Adrenal gland (tissue), 5 donors: Measurements from ENCODE around the gene GOLGA6D.

Experiments used
- CTCF ChIP-seq, 6 experiments: fragments of 450-650 bp in 4 of 6; fragments of 200-600 bp in 2 of 6; sonication (generic) in 1 of 6; IDR thresholded peaks; 1 replicate in 5 of 6; 2 replicates in 1 of 6; pipeline versions ENCODE4 v1.5.1 to v1.8.0; 2016 to 2021; ENCODE audit warnings: antibody characterized with exemption in 6 of 6, mild to moderate bottlenecking in 2 of 6, moderate library complexity in 1 of 6
- POLR2A ChIP-seq, 2 donors: fragments of 450-650 bp; IDR thresholded peaks; one replicate each; pipeline ENCODE4 v1.6.1; 2017; ENCODE audit warnings: antibody characterized with exemption in 2 of 2, mild to moderate bottlenecking in 2 of 2, moderate library complexity in 1 of 2
- donor health status: DM: no; HTN: no; CAD: no.

- no peak for TF ChIP-seq CTCF (IDR thresholded peaks at IDR 0.05)
- TF ChIP-seq POLR2A (IDR thresholded peaks at IDR 0.05), result no peak
These were observed 46.1 kb downstream of the GOLGA6D start for GRCh38 chr15:75328493-75329314.
